H1 (cell line): ENCODE data around the gene BBS12. TPM values are rescaled to one million over a fixed set of nuclear protein-coding genes. Genes with fewer than 3 reads are reported as not detected.
A peak's percentile ranks its signal among the peaks of the same experiment; 100 is the strongest.

Experiments used
- CTCF ChIA-PET: fragments of 300-600 bp; sonication (Branson Sonifier 250); formaldehyde crosslinking; loops from one replicate; lab custom pipeline; 2021; ENCODE audit not compliant: partially characterized antibody; lab: Charles Lee
- POLR2A ChIA-PET: fragments of 300-600 bp; sonication (Branson Sonifier 250); formaldehyde crosslinking; loops from one replicate; lab custom pipeline; 2021; ENCODE audit warnings: inconsistent platforms; ENCODE audit not compliant: partially characterized antibody; lab: Charles Lee
- DNase-seq, 2 experiments: peaks; one replicate each; pipeline versions ENCODE4 v3.0.0 to v3.0.0-alpha.2; 2010 to 2022; ENCODE audit warnings: low spot score in 2 of 2, low read depth in 1 of 2, mixed read lengths in 1 of 2
- FAIRE-seq: peaks from 2 replicates; lab custom pipeline; 2011; peaks lifted over from hg19 to GRCh38; lab: Jason Lieb, UNC
- H2AFZ ChIP-seq: 2 replicates; pipeline ENCODE4 v1.8.1; 2012; ENCODE audit warnings: low read length, inconsistent platforms
- H2AK5ac ChIP-seq: 2 replicates; pipeline ENCODE4 v1.6.1; 2013; ENCODE audit warnings: low read depth, low read length
- H2BK120ac ChIP-seq: replicated peaks from 2 replicates; pipeline ENCODE3; 2013; ENCODE audit warnings: low read depth, low read length, inconsistent platforms
- H2BK12ac ChIP-seq: 2 replicates; pipeline ENCODE4 v1.6.1; 2013; ENCODE audit warnings: low read depth, low read length
- H2BK15ac ChIP-seq: 2 replicates; pipeline ENCODE4 v1.6.1; 2013; ENCODE audit warnings: low read length
- H2BK20ac ChIP-seq: 2 replicates; pipeline ENCODE4 v1.6.1; 2013; ENCODE audit warnings: low read length
- H2BK5ac ChIP-seq: 2 replicates; pipeline ENCODE4 v1.6.1; 2013; ENCODE audit warnings: low read depth, low read length
- H3K14ac ChIP-seq: 2 replicates; pipeline ENCODE4 v1.6.1; 2013; ENCODE audit warnings: inconsistent platforms; ENCODE audit not compliant: insufficient read length
- H3K18ac ChIP-seq: 2 replicates; pipeline ENCODE4 v1.6.1; 2013; ENCODE audit warnings: low read length; ENCODE audit errors: extremely low read depth
- H3K23ac ChIP-seq: 2 replicates; pipeline ENCODE4 v1.6.1; 2013; ENCODE audit warnings: inconsistent platforms; ENCODE audit not compliant: insufficient read length
- H3K23me2 ChIP-seq: 2 replicates; pipeline ENCODE4 v1.6.1; 2013; ENCODE audit warnings: low read depth, low read length
- H3K27ac ChIP-seq: 2 replicates; pipeline ENCODE4 v1.6.1; 2011; ENCODE audit warnings: low read depth, low read length, inconsistent platforms
- H3K27me3 ChIP-seq, 4 experiments: replicated peaks in 1 of 4; 1 replicate in 1 of 4; 2 replicates in 3 of 4; pipeline versions ENCODE4 v1.6.1 to v1.8.1; 2011 to 2013; ENCODE audit warnings: low read length in 3 of 4, mild to moderate bottlenecking in 3 of 4, inconsistent platforms in 2 of 4, mixed read lengths in 2 of 4, moderate library complexity in 1 of 4; ENCODE audit not compliant: control insufficient read depth in 3 of 4, insufficient read depth in 3 of 4; ENCODE audit errors: extremely low read depth in 1 of 4
- H3K36me3 ChIP-seq, 4 experiments: 2 replicates each; pipeline versions ENCODE4 v1.6.1 to v1.8.1; 2011 to 2013; ENCODE audit warnings: mild to moderate bottlenecking in 4 of 4, low read length in 3 of 4, moderate library complexity in 2 of 4, control low read depth in 1 of 4, inconsistent platforms in 1 of 4; ENCODE audit not compliant: insufficient read depth in 4 of 4, control insufficient read depth in 2 of 4
- H3K4ac ChIP-seq: replicated peaks from 2 replicates; pipeline ENCODE3; 2013; ENCODE audit warnings: low read length, low read depth, mixed read lengths, inconsistent platforms; ENCODE audit not compliant: insufficient read length
- H3K4me1 ChIP-seq, 4 experiments: replicated peaks in 1 of 4; 1 replicate in 1 of 4; 2 replicates in 3 of 4; pipeline versions ENCODE4 v1.6.1 to v1.8.1; 2011 to 2013; ENCODE audit warnings: low read length in 3 of 4, inconsistent platforms in 2 of 4, mixed read lengths in 1 of 4; ENCODE audit not compliant: insufficient read depth in 4 of 4, control insufficient read depth in 3 of 4
- H3K4me2 ChIP-seq, 2 experiments: 2 replicates each; pipeline versions ENCODE4 v1.6.1 to v1.8.1; 2011 to 2013; ENCODE audit warnings: low read depth in 2 of 2, low read length in 2 of 2, control low read depth in 1 of 2, inconsistent platforms in 1 of 2, mild to moderate bottlenecking in 1 of 2; ENCODE audit not compliant: insufficient read depth in 1 of 2
- H3K4me3 ChIP-seq, 4 experiments: fragments of 200-600, 300-600 bp in 1 of 4; sonication (generic), shearing (Covaris generic), sonication (Bioruptor Twin) in 1 of 4; 2 replicates each; pipeline versions ENCODE4 v1.5.1 to v1.8.1; 2011 to 2016; ENCODE audit warnings: low read length in 4 of 4, low read depth in 3 of 4, control low read depth in 2 of 4, inconsistent platforms in 2 of 4, mild to moderate bottlenecking in 2 of 4, mixed read lengths in 1 of 4, moderate library complexity in 1 of 4; ENCODE audit not compliant: insufficient read depth in 2 of 4; ENCODE audit errors: extremely low read depth in 1 of 4
- H3K56ac ChIP-seq: replicated peaks from 2 replicates; pipeline ENCODE3; 2013; ENCODE audit warnings: low read depth, mild to moderate bottlenecking, mixed read lengths, low read length, inconsistent platforms; ENCODE audit not compliant: insufficient read length
- H3K79me1 ChIP-seq: 2 replicates; pipeline ENCODE4 v1.6.1; 2013; ENCODE audit warnings: low read depth, low read length, control low read depth
- H3K79me2 ChIP-seq, 2 experiments: 2 replicates each; pipeline versions ENCODE4 v1.6.1 to v1.8.1; 2012 to 2013; ENCODE audit warnings: low read length in 2 of 2, mild to moderate bottlenecking in 2 of 2, inconsistent platforms in 1 of 2; ENCODE audit not compliant: insufficient read depth in 2 of 2, control insufficient read depth in 1 of 2
- H3K9ac ChIP-seq, 4 experiments: replicated peaks in 1 of 4; 1 replicate in 1 of 4; 2 replicates in 3 of 4; pipeline versions ENCODE4 v1.6.1 to v1.8.1; 2011 to 2013; ENCODE audit warnings: low read depth in 3 of 4, low read length in 3 of 4, control low read depth in 2 of 4, mild to moderate bottlenecking in 2 of 4, moderate library complexity in 2 of 4, inconsistent platforms in 1 of 4; ENCODE audit errors: extremely low read depth in 1 of 4
- H3K9me3 ChIP-seq, 2 experiments: 2 replicates each; pipeline versions ENCODE4 v1.6.1 to v1.8.1; 2012 to 2013; ENCODE audit warnings: mild to moderate bottlenecking in 2 of 2, moderate library complexity in 2 of 2, control low read depth in 1 of 2, inconsistent platforms in 1 of 2, low read depth in 1 of 2, low read length in 1 of 2, mixed read lengths in 1 of 2; ENCODE audit not compliant: insufficient read depth in 2 of 2
- H4K20me1 ChIP-seq, 2 experiments: replicated peaks in 1 of 2; 2 replicates each; pipeline versions ENCODE3 to v1.8.1; 2011 to 2013; ENCODE audit warnings: inconsistent platforms in 2 of 2, low read length in 2 of 2, mild to moderate bottlenecking in 1 of 2; ENCODE audit not compliant: insufficient read depth in 2 of 2, control insufficient read depth in 1 of 2
- H4K5ac ChIP-seq: 2 replicates; pipeline ENCODE4 v1.6.1; 2013; ENCODE audit warnings: low read length, low read depth, mixed read lengths, inconsistent platforms; ENCODE audit not compliant: insufficient read length
- H4K8ac ChIP-seq: 2 replicates; pipeline ENCODE4 v1.8.0; 2013; ENCODE audit warnings: mild to moderate bottlenecking, moderate library complexity, low read length, inconsistent platforms; ENCODE audit not compliant: insufficient read depth; ENCODE audit errors: extremely low read depth
- H4K91ac ChIP-seq: replicated peaks from 2 replicates; pipeline ENCODE3; 2013; ENCODE audit warnings: low read length, mixed read lengths, inconsistent platforms; ENCODE audit not compliant: insufficient read length
- CHD1 ChIP-seq: IDR thresholded peaks from 2 replicates; pipeline ENCODE4 v1.6.1; 2012; ENCODE audit warnings: low read depth, low read length, improper control_type of control experiment
- SIRT6 ChIP-seq: IDR thresholded peaks from one replicate; pipeline ENCODE4 v1.7.1; 2012; ENCODE audit warnings: low read length, inconsistent platforms
- USF2 ChIP-seq: IDR thresholded peaks from 2 replicates; pipeline ENCODE4 v1.6.1; 2011; ENCODE audit warnings: low read length, improper control_type of control experiment
- WGBS, 2 experiments: shearing (Covaris generic) in 1 of 2; methylation state at CpG; one replicate each; pipeline versions ENCODE4 v1.1.6 to v1.1.7; 2013 to 2015; ENCODE audit warnings: low lambda C conversion rate in 2 of 2, mixed read lengths in 2 of 2, inconsistent platforms in 1 of 2, low coverage in 1 of 2, missing lambda C conversion rate in 1 of 2; ENCODE audit not compliant: insufficient replicate concordance in 2 of 2, insufficient coverage in 1 of 2, insufficient read length in 1 of 2; ENCODE audit errors: extremely low coverage in 1 of 2, missing lambda C conversion rate in 1 of 2; 5-methylcytosine and 5-hydroxymethylcytosine counted together
- polyA plus RNA-seq, 7 experiments: library from polyadenylated mRNA; depleted of rRNA in 3 of 7; stranded (reverse) in 5 of 7; unstranded in 2 of 7; fragments of >200 nt in 5 of 7; fragments of 200-250 nt in 2 of 7; gene quantifications; 1 replicate in 5 of 7; 2 replicates in 1 of 7; 4 replicates in 1 of 7; pipeline versions ENCODE4 v1.2.1 to v1.2.3, GENCODE V29; 2011 to 2013; ENCODE audit warnings: missing spikeins in 2 of 7, mixed read lengths in 2 of 7
- total RNA-seq: library from RNA; stranded (reverse); fragmentation: NEBNext Ultra II Directional; extraction: Animal tissue kit (Norgen Biotek cat#: 25700); gene quantifications from 2 replicates; pipeline ENCODE4 v1.2.1, GENCODE V29; 2021

The BBS12 gene
- total and polyA plus RNA-seq, 2 of the 8 experiments (the other 6 are each of a cell fraction or from before 2014, with no cell fraction given), result 0.88 to 2.6 TPM

- H2BK20ac ChIP-seq, result no peak overlapping the region
- no peaks in the 10 kb centered on the region for H3K4me1 ChIP-seq
- FAIRE-seq, result no peak
- H3K23me2 ChIP-seq, result no peaks in the 10 kb centered on the region
- no peak overlapping the region for H2BK5ac ChIP-seq
- 0 out of 2 replicates have a peak overlapping the region, but pooled peaks have one; percentile 1 for H2BK15ac ChIP-seq
- H3K14ac ChIP-seq, result no peak overlapping the region
- H3K36me3 ChIP-seq, result no peaks in the 10 kb centered on the region
- H2AFZ ChIP-seq, result peak overlapping the region; percentile 83
- no peak for DNase-seq
- ChIA-PET CTCF (interaction anchor here (0.6 to 1.1 kb wide), 6 partner anchors 14 to 254 kb away, joined by 3 to 4 read pairs (median 3); no protein-coding TSS in a partner anchor), POLR2A (no interaction called here)
- H3K27me3 ChIP-seq, result no peaks in the 10 kb centered on the region; a peak in 1 of 7 replicates
- TF ChIP-seq CHD1 (no peak), USF2 (peak; percentile 66), SIRT6 (no peak)
- no peak overlapping the region for H3K4me3 ChIP-seq
- no peak overlapping the region for H3K4me2 ChIP-seq
- no peak overlapping the region for H3K18ac ChIP-seq
- H3K79me1 ChIP-seq, result no peaks in the 10 kb centered on the region
- no peaks in the 10 kb centered on the region for H3K9me3 ChIP-seq
- no peak overlapping the region for H3K4ac ChIP-seq
- no peak overlapping the region for H2BK12ac ChIP-seq
- no peak overlapping the region for H2AK5ac ChIP-seq
- no peak overlapping the region for H3K27ac ChIP-seq
- no peak overlapping the region for H4K8ac ChIP-seq
- no peak overlapping the region for H2BK120ac ChIP-seq
- no peak overlapping the region for H3K56ac ChIP-seq
- no peaks in the 10 kb centered on the region for H4K20me1 ChIP-seq
- H3K23ac ChIP-seq, result no peak overlapping the region
- 86% methylated on average over 8 of the region's 8 CpGs; no CpG with 5 or more reads in 1 of the 2 experiments for WGBS, 2 experiments
- H3K9ac ChIP-seq, result no peak overlapping the region
- H3K79me2 ChIP-seq, result no peaks in the 10 kb centered on the region
- H4K5ac ChIP-seq, result no peak overlapping the region
- H4K91ac ChIP-seq, result no peak overlapping the region
Observed at GRCh38 chr4:122700178-122700725, 32.3 kb upstream of the BBS12 start.
